ENCODE data around the gene ATXN2L.
"Not testable (repeated sequence)": the region's sequence is repeated elsewhere in the genome, so short reads cannot be mapped to it uniquely, and the experiment has no call there.

ATXN2L gene, protein sequence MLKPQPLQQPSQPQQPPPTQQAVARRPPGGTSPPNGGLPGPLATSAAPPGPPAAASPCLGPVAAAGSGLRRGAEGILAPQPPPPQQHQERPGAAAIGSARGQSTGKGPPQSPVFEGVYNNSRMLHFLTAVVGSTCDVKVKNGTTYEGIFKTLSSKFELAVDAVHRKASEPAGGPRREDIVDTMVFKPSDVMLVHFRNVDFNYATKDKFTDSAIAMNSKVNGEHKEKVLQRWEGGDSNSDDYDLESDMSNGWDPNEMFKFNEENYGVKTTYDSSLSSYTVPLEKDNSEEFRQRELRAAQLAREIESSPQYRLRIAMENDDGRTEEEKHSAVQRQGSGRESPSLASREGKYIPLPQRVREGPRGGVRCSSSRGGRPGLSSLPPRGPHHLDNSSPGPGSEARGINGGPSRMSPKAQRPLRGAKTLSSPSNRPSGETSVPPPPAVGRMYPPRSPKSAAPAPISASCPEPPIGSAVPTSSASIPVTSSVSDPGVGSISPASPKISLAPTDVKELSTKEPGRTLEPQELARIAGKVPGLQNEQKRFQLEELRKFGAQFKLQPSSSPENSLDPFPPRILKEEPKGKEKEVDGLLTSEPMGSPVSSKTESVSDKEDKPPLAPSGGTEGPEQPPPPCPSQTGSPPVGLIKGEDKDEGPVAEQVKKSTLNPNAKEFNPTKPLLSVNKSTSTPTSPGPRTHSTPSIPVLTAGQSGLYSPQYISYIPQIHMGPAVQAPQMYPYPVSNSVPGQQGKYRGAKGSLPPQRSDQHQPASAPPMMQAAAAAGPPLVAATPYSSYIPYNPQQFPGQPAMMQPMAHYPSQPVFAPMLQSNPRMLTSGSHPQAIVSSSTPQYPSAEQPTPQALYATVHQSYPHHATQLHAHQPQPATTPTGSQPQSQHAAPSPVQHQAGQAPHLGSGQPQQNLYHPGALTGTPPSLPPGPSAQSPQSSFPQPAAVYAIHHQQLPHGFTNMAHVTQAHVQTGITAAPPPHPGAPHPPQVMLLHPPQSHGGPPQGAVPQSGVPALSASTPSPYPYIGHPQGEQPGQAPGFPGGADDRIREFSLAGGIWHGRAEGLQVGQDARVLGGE

DNA sequence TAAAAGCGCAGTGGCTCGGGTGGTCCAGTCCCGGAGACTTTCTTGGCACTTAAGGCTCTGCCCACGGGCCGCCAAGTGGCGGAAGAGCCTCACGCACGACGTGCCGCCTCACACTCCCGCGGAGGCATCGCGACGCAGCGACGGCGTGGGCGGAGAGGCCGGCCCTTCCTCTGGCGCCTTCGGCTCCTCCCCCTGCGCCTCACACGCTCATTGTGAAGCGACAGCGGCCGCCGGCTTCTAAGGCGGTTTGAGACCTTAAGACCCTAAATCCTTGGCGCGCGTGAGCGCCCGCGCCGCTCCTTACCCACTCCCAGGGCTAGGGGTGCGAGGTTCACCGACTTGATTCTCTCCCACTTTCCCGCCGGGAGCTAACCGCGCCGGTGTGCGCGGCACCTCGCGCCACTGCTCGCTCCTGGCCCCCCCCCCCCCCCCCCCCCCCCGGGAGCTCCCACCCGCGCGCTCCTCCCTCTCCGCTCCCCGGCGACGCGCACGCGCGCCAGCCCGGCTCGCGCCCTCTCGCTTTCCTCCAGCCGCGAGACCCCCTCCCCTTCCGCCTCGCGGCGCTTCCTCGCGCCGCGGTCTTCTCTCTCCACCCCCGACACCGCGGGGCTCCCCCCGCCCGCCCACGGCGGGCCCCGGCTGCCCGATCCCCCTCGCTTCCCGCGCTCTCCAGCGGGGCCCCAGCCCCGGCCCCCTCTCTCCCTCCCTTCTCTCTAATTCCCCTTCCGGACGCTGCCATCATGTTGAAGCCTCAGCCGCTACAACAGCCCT lies at the start of gene ATXN2L:
Gene ATXN2L, plus strand, starts transcription at position 480 of the 771 bp plus-strand sequence. Its CDS starts 261 bp downstream, at position 741.
- peak; percentile 69 for DNase-seq

DNA sequence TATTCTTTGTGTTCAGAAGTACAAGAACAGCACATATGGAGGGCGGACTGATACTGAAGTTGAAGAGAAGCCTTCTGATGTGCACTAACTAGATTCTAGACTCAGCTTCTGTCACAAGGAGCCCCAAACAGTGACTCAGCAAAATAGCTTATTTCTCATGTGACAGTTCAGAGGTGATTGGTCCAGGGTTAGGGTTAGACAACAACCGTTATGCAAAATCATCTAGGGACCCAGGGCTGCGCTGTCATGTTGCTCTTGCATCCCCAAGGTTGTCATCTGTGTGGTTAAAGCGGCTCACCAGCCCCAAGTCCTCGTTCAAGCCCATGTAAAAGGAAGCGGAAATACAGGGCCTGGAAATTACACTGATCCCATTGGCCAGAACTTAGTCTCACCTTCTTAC lies 41.1 kb upstream of the ATXN2L start:
- not testable (repeated sequence) for DNase-seq

DNA sequence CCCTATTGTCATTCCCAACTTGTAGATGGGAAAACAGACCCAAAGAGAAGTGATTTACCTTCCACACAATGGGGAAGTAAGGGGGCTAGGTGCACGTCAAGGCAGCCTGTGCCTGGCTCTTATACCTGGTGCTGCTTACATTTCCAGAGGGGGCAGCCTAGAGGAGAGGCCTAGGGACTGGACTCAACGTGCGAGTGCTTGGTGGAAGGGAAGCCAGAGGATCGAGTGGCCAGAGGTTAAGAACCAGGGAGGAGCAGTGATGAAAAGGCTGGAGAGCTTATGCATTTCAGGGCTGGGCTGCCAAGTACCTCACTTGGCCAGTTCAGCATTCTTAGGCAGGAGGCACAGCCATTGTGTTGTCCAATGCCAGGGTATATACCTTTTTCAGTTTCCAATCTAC lies 40.4 kb upstream of the ATXN2L start:
- DNase-seq: not testable (repeated sequence)

DNA sequence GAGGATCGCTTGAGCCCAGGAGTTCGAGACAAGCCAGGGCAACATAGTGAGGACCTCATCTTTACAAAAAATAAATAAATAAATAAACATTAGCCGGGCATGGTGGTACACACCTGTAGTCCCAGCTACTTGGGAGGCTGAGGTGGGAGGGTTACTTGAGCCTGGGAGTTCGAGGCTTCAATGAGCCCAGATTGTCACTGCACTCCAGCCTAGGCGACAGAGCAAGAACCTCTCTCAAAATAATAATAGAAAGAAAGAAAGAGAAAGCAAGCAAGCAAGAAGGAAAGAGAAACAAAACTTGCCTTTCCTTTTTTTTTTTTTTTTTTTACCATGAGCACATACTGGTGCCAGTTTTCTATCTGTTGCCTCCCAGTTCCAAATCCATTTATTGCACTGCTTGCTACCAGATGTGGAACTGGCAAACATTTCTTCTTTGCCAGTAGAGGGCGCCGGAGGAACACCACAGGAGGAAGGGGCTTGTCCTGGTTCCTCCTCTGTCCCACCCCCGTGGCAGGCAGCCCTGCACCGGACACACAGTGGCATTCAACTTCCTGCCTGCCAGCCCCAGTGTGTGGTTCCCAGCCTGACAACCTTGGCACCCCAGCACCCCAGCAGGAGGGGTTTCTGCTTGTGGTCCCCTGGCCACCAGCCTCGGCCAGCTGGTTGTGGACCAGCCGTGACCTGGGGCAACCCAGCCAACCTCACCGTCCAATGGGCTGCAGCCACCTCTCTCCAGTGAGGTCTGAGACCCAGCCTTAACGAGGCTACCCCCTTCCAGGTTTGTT lies 20.4 kb upstream of the ATXN2L start:
- peak; percentile 4 for DNase-seq

DNA sequence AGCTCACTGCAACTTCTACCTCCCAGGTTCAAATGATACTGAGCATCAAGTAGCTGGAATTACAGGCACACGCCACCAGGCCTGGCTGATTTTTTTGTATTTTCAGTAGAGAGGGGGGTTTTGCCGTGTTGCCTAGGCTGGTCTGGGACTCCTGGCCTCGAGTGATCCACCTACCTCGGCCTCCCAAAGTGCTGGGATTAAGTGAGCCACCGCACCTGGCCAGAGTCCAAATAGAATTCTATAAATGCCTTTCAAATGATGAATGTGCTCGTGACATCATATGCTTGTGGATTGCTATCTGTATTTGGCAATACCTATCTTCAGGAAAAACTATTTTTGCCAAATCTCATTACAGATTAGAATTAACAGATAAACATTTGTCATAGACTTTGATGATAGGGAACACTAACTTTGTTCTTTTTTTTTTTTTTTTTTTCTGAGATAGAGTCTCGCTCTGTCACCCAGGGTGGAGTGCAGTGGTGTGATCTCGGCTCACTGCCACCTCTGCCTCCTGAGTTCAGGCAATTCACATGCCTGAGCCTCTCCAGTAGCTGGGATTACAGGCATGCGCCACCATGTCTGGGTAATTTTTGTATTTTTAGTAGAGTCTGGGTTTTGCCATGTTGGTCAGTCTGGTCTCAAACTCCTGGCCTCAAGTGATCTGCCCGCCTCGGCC lies 15.2 kb upstream of the ATXN2L start:
- not testable (repeated sequence) for DNase-seq

DNA sequence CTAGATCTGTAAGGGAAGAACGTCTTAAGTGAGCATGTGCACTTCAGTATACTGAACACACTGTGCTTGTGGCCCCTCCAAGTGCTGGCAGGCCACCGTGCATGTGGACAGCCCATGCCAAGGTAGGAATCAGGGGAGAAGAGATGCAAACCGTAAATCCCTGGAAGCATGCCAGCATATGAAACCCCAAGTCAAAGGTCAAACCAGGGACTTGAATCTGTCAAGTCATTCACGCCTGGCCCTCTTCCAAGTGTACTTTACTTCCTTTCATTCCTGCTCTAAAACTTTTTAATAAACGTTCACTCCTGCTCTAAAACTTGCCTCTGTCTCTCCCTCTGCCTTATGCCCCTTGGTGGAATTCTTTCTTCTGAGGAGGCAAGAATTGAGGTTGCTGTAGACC lies 2.8 kb upstream of the ATXN2L start:
- DNase-seq: peak; percentile 1

DNA sequence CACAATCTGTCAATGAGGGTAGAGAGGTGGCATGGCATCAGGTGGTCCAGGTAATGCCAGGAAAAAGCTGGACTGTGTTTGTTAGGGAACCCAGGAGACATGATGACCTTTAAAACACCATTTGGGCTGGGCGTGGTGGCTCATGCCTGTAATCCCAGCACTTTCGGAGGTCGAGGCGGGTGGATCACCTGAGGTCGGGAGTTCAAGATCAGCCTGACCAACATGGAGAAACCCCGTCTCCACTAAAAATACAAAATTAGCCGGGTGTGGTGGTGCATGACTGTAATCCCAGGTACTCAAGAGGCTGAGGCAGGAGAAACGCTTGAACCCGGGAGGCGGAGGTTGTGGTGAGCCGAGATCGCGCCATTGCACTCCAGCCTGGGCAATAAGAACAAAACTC lies 2.3 kb upstream of the ATXN2L start:
- DNase-seq: not testable (repeated sequence)

DNA sequence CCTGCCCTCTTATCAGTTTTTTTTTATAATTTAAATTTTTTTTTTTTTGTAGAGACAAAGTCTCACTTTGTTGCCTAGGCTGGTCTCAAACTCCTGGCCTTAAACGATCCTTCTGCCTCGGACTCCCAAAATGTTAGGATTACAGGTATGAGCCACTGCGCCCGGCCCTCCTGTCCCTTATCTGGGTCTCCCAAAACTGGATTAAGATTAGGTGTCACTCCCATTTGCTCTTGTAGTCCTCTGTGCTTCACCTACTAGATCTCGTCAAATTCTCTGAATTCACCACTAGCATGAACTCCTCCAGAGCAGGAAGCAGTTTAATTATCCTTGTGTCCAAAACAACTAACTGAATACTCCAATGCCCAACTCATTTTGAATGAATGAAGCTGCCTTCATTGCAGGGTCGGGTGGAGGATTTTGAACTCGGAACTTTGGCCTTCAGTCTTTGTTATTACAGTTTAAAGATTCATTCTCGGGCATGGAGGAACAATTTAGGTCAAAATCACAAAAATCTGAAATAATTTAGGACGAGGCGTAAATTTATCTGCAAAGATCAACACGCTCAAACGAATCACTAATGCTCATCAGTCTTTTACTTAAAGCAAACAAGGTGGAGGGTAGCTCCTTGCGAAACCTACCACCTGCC lies 802 bp upstream of the ATXN2L start:
- DNase-seq: no peak

DNA sequence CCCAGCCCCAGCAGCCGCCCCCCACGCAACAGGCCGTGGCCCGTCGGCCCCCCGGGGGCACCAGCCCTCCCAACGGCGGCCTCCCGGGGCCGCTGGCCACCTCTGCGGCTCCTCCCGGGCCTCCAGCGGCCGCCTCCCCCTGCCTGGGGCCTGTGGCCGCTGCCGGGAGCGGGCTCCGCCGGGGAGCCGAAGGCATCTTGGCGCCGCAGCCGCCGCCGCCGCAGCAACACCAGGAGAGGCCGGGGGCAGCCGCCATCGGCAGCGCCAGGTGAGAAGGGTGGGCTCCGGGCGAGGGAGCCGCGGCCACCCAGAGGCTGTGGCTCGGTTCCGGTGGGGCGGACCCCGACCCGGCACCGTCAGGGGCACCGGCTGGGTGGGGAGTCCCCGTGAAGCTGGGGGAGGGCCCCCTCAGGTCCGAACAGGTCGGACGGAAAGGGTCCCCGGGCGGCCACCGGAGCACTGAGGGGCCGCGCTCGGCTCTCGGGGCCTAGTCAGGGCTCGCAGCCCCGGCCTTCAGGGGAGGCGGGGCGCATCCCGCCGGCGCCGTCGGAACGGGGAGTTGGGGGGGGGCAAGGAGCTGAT lies 583 bp downstream of the ATXN2L start:
- DNase-seq: no peak

DNA sequence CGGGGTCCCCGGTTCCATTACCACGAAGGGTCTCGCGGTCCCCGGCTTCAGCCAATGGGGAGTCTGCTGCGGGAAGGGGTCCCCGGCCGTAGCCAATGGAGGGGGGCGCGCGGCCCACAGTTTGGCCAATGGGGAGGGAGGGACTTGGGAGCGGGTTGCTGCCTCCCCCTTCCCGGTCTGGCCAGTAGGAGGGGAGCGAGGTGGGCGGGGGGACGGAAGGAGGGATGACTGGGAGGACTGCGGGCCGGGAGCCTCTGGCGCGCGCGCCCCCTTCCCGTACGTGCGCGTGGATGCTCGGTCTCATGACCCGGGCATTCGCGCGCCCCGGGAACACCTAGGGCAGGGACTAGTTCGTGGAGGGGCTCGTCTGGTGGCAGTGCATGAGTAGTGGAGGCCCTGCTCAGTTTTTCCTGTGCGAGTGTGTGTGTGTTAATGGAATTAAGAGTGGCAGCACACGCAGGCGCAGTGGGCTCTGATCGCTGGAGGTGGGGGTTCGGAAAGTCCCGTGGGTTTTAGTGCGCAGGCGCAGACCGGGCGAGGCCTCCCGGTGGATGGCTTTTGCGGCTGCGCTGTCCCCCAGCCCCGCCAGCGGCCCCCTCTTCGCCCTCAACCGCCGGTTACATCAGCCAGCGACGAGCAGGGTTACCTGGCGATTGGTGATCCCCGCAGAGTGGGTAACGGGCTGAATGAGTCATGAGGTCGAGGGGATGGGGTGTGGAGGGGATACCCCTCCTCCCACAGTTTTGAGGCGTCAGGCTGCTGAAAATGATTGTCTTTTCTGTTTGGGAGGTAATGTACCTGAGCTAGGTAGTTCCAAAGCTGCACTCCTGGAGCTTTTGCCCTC lies 1.3 kb downstream of the ATXN2L start:
- DNase-seq: peak; percentile 89

DNA sequence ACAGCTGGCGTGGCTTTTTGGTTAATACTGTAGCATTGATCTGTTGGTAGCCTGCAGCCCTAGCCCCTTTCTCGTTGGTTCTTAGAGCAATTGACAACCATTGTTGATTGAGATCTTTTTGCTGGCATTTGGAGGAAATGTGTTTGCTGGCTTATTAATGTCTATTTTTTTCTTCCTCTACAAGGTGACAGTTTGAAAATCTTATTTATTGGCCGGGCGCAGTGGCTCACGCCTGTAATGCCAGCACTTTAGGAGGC lies 1.8 kb downstream of the ATXN2L start:
- no peak for DNase-seq

DNA sequence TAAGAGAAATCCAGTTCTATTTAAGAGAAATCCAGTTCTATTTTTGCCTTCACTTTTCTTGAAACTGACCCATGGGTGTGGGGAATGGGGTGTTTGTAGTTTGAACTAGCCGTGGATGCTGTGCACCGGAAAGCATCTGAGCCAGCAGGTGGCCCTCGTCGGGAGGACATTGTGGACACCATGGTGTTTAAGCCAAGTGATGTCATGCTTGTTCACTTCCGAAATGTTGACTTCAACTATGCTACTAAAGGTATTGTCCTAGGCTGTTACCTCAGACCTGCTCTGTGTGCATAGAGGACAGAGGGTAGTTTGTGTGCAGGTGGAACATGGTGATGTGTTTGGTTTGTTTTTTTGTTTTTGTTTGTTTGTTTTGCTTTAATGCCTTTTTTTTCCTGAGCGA lies 3.3 kb downstream of the ATXN2L start:
- DNase-seq: no peak

DNA sequence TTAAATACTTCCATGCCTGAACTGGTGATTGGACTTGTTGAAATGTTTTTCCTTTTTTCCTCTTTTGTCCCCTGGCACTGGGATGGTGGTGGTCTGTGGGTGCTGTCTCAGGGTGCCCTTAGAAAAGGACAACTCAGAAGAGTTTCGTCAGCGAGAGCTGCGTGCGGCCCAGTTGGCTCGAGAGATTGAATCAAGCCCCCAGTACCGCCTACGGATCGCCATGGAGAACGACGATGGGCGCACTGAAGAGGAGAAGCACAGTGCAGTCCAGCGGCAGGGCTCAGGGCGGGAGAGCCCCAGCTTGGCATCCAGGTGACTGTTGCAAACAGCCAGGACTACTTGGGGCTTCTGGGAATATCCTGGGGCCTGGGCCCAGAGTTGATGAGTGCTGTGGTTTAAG lies 6.9 kb downstream of the ATXN2L start:
- DNase-seq: no peak

DNA sequence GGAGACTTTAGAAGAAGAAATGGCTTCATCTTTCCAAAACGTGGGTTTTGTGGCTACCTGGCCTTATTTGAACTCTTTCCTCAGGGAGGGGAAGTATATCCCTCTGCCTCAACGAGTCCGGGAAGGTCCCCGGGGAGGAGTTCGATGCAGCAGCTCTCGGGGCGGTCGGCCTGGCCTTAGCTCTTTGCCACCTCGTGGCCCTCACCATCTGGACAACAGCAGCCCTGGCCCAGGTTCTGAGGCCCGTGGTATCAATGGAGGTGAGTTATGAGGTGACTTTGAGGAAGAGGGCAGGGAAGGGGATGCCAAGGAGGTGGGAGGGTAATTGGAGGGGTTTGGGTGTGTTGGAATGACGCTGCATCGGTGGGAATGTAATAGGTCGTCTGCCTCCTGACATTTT lies 7.7 kb downstream of the ATXN2L start:
- DNase-seq: no peak

DNA sequence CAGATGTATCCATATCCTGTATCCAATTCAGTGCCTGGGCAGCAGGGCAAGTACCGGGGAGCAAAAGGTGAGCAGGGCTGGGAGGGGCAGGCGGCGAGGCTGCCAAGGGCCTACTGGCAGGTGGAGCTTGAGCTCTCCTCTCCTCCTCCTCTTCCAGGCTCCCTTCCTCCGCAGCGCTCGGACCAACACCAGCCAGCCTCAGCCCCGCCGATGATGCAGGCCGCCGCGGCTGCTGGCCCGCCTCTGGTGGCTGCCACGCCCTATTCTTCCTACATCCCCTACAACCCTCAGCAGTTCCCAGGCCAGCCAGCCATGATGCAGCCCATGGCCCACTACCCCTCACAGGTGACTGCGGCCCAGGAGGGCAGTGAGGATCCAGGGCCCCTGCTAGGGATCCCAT lies 11.6 kb downstream of the ATXN2L start:
- no peak for DNase-seq

DNA sequence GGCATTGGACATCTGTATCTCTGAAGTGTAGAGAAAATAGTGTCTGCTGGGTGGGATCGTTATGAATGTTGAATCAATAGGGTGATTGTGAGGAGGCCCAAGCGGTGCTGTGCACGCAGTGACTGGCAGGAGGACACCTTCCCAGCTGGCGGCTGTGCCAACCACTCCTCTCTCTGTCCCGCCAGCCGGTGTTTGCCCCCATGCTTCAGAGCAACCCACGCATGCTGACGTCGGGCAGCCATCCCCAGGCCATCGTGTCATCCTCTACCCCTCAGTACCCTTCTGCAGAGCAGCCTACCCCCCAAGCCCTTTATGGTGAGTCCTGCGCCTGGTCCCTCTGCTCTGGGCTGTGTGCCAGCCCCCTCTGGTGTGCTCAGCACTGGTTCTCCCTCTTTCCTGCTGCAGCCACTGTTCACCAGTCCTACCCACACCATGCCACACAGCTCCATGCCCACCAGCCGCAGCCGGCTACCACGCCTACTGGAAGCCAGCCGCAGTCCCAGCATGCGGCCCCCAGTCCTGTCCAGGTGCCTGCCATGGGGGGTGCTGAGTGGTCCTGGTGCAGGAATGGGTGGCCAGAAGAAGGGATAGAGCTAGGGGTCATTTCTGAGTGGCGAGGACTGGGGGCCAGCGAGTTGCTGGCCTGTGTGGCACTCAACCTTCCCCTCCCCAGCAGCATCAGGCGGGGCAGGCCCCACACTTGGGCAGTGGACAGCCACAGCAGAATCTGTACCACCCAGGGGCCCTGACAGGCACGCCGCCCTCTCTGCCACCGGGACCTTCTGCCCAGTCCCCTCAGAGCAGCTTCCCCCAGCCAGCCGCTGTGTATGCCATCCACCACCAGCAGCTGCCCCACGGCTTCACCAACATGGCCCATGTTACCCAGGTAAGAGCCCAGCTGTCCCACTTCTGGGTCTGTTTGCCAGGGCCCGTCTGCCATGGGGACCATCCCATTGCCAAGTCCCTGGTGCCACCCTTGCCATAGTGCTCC lies 12.4 kb downstream of the ATXN2L start:
- no peak for DNase-seq

DNA sequence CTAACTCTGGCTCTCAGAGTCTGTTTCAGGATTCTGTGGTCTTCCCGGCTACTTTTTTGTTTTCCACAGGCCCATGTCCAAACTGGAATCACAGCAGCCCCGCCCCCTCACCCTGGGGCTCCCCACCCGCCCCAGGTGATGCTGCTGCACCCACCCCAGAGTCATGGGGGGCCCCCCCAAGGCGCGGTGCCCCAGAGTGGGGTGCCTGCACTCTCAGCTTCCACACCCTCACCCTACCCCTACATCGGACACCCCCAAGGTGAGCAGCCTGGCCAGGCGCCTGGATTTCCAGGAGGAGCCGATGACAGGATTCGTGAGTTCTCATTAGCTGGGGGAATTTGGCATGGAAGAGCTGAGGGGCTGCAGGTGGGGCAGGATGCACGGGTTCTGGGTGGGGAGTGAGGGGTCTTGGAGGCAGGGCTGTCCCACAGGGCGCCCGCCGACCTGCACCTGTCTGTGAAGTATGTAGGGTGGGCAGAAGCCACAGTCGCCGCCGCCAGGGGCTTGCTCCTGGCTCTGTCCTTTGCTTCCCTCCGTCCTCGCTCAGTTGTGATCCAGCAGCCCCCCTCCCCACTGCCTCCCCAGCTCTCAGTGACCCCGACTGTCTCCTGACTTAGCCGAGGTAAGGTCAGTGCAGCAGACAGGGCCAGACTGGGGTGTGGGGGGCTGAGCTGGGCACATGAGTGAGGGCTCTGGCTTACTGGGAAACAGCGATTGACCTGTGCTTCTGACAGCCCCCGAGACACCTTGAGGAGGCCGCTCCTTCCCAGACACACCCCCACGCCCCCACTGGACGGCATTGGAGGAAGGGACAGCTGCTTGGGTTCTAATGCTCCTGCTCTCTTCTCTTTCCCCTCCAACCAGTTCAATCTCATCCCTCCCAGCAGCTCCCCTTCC lies 13.3 kb downstream of the ATXN2L start:
- DNase-seq: no peak

DNA sequence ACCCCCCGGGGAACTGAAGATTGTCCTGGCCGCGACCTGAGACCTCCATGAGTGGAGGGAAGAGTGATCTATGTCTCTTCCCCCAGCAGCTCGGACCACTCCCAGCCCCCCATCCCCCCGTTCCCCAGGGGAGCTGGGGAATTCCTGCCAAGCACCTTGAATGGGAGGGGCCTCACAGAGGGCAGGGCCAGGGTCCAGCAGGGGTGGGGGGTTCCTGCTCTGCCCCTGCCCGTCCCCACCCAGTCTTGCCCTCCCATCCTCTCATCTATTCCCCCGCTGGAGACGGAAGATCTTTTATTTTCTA lies 13.9 kb downstream of the ATXN2L start:
- no peak for DNase-seq

All from GF-D8 (cell line).